HepG2 (cell line): Measurements from ENCODE around the gene CSF1R. TPM values are rescaled to one million over a fixed set of nuclear protein-coding genes. Genes with fewer than 3 reads are reported as not detected.

Experiments
- E2F2 ChIP-seq: sonication (generic); formaldehyde crosslinking; IDR thresholded peaks from 2 replicates; pipeline ENCODE4 v1.4.0; 2020; ENCODE audit warnings: missing genetic modification reagents, borderline replicate concordance
- SRSF9 ChIP-seq: fragments of 200-400 bp; formaldehyde crosslinking; IDR thresholded peaks from 2 replicates; pipeline ENCODE4 v1.6.1; 2018; ENCODE audit warnings: borderline replicate concordance, mild to moderate bottlenecking, low read depth, low read length; ENCODE audit not compliant: insufficient read depth, poor library complexity, severe bottlenecking
- TARDBP ChIP-seq: sonication (generic); formaldehyde crosslinking; IDR thresholded peaks from 2 replicates; pipeline ENCODE4 v1.8.0; 2022; ENCODE audit warnings: mild to moderate bottlenecking, missing genetic modification reagents
- TCF12 ChIP-seq, 2 experiments: fragments of 450-650 bp in 1 of 2; sonication (generic) in 1 of 2; formaldehyde crosslinking in 1 of 2; IDR thresholded peaks; 2 replicates each; pipeline versions ENCODE4 v1.6.1 to v1.8.0; 2017 to 2022; ENCODE audit warnings: antibody characterized with exemption in 1 of 2, mild to moderate bottlenecking in 1 of 2, missing genetic modification reagents in 1 of 2, moderate library complexity in 1 of 2
- ZNF143 ChIP-seq: sonication (generic); formaldehyde crosslinking; IDR thresholded peaks from 2 replicates; pipeline ENCODE4 v1.4.0; 2020; ENCODE audit warnings: missing genetic modification reagents
- ZNF318 ChIP-seq: sonication (generic); formaldehyde crosslinking; IDR thresholded peaks from 2 replicates; pipeline ENCODE4 v1.4.0; 2020; ENCODE audit warnings: mild to moderate bottlenecking, missing genetic modification reagents
- ZNF777 ChIP-seq: sonication (generic); formaldehyde crosslinking; IDR thresholded peaks from 2 replicates; pipeline ENCODE4 v1.4.0; 2020; ENCODE audit warnings: missing genetic modification reagents
- ZUFSP ChIP-seq: sonication (generic); formaldehyde crosslinking; IDR thresholded peaks from 2 replicates; pipeline ENCODE4 v1.9.0; 2021; ENCODE audit warnings: missing genetic modification reagents, mild to moderate bottlenecking, borderline replicate concordance
- polyA plus RNA-seq, 8 experiments: library from polyadenylated mRNA; depleted of rRNA in 3 of 8; stranded (reverse) in 7 of 8; unstranded in 1 of 8; fragments of >200 nt; fragmentation: Illumina TruSeq in 4 of 8; extraction: Trizol in 4 of 8; gene quantifications; 2 replicates each; pipeline versions ENCODE4 v1.2.1 to v1.2.3, GENCODE V29; 2011 to 2016; ENCODE audit warnings: low read depth in 4 of 8, missing spikeins in 1 of 8, mixed read lengths in 1 of 8; ENCODE audit not compliant: insufficient read depth in 1 of 8
- total RNA-seq, 5 experiments: library from RNA; depleted of rRNA; stranded (reverse); fragments of >200 nt; fragmentation: Illumina TruSeq; extraction: Trizol; gene quantifications; 2 replicates each; pipeline ENCODE4 v1.2.3, GENCODE V29; 2016; ENCODE audit warnings: low read depth in 1 of 5

The CSF1R gene
- total and polyA plus RNA-seq, 2 of the 13 experiments (the other 11 are each of a cell fraction or from before 2014, with no cell fraction given) = 0.01 TPM; not detected in 1

GRCh38 chr5:150109921-150110320 is 23.6 kb upstream of the CSF1R start (continued):
- TF ChIP-seq E2F2 = no peak
- TF ChIP-seq ZNF318 (CRISPR knock-in tag) = no peak
- TF ChIP-seq SRSF9 = no peak
- TF ChIP-seq ZUFSP (CRISPR knock-in tag) = no peak
- TF ChIP-seq ZNF143 = no peak
- TF ChIP-seq TARDBP (CRISPR knock-in tag) = no peak
- no peak for TF ChIP-seq ZNF777
- no peak for TF ChIP-seq TCF12 (IDR thresholded peaks at IDR 0.05)
- TF ChIP-seq TCF12 (CRISPR knock-in tag; IDR thresholded peaks at IDR 0.05) = no peak
